HepG2 (cell line): ENCODE results near the gene SLC2A6. TPM values are rescaled to one million over a fixed set of nuclear protein-coding genes. Genes with fewer than 3 reads are reported as not detected.
A peak's percentile ranks its signal among the peaks of the same experiment; 100 is the strongest.

Experiments
- ATAC-seq: fragments of 200-7000 bp; cut with Tn5 transposase; 3 replicates; pipeline ENCODE4 v1.9.1; 2020; ENCODE audit warnings: mild to moderate bottlenecking, moderate library complexity
- BruUV-seq: library from RNA; stranded (reverse); fragments of 400-500 nt; replicated peaks from 2 replicates; lab custom pipeline; 2021; lab: Mats Ljungman, UMichigan
- CTCF ChIA-PET: fragments of 300-600 bp; formaldehyde crosslinking; extraction: SDS; loops from one replicate; lab custom pipeline; 2021; ENCODE audit warnings: low total read pairs, inconsistent platforms, low intra/inter-chr PET ratio; lab: Yijun Ruan, JAX
- POLR2A ChIA-PET: fragments of 350-600 bp; sonication (Branson Sonifier 250); formaldehyde crosslinking; loops from one replicate; lab custom pipeline; 2020; ENCODE audit warnings: antibody characterized with exemption, inconsistent platforms; lab: Yijun Ruan, JAX
- DNase-seq: peaks from one replicate; pipeline ENCODE4 v3.0.0-alpha.2; 2015; ENCODE audit warnings: low spot score
- FAIRE-seq: peaks from 3 replicates; lab custom pipeline; 2011; peaks lifted over from hg19 to GRCh38; lab: Jason Lieb, UNC
- H2AFZ ChIP-seq: one replicate; pipeline ENCODE4 v1.6.1; 2011; ENCODE audit warnings: low read length, inconsistent platforms
- H3K27ac ChIP-seq: fragments of 300-600 bp; 3 replicates; pipeline ENCODE4 v1.8.0; 2011; ENCODE audit warnings: mixed run types, mild to moderate bottlenecking, mixed read lengths, low read length, inconsistent platforms; ENCODE audit not compliant: insufficient read depth; ENCODE audit errors: extremely low read length
- H3K27me3 ChIP-seq, 2 experiments: fragments of 200-600 bp in 1 of 2; 2 replicates in 1 of 2; 3 replicates in 1 of 2; pipeline versions ENCODE4 v1.6.0 to v1.8.0; 2011; ENCODE audit warnings: low read length in 2 of 2, mild to moderate bottlenecking in 2 of 2, moderate library complexity in 2 of 2, inconsistent platforms in 1 of 2; ENCODE audit not compliant: insufficient read depth in 2 of 2, control insufficient read depth in 1 of 2
- H3K36me3 ChIP-seq, 2 experiments: fragments of 200-600 bp in 1 of 2; replicated peaks in 1 of 2; 2 replicates in 1 of 2; 3 replicates in 1 of 2; pipeline versions ENCODE4 v1.5.1 to v1.8.0; 2011; ENCODE audit warnings: low read length in 2 of 2, inconsistent platforms in 1 of 2; ENCODE audit not compliant: insufficient read depth in 2 of 2, control insufficient read depth in 1 of 2
- H3K4me1 ChIP-seq: 2 replicates; pipeline ENCODE4 v1.5.1; 2012; ENCODE audit warnings: low read length, inconsistent platforms; ENCODE audit not compliant: insufficient read depth
- H3K4me2 ChIP-seq: 2 replicates; pipeline ENCODE4 v1.6.0; 2011; ENCODE audit warnings: low read depth, low read length, inconsistent platforms
- H3K4me3 ChIP-seq, 3 experiments: fragments of 200-600 bp in 1 of 3; sonication (generic), shearing (Covaris generic) in 1 of 3; replicated peaks in 1 of 3; 2 replicates each; pipeline ENCODE4 v1.5.1; 2011 to 2016; ENCODE audit warnings: low read length in 3 of 3, inconsistent platforms in 2 of 3, low read depth in 2 of 3, mild to moderate bottlenecking in 2 of 3, control low read depth in 1 of 3, mixed read lengths in 1 of 3; ENCODE audit not compliant: insufficient read depth in 1 of 3
- H3K79me2 ChIP-seq: one replicate; pipeline ENCODE4 v1.6.1; 2011; ENCODE audit warnings: low read length, inconsistent platforms; ENCODE audit not compliant: insufficient read depth
- H3K9ac ChIP-seq: 2 replicates; pipeline ENCODE4 v1.6.0; 2011; ENCODE audit warnings: mild to moderate bottlenecking, low read depth, low read length, inconsistent platforms; ENCODE audit not compliant: insufficient read depth
- H3K9me3 ChIP-seq: 2 replicates; pipeline ENCODE4 v1.5.1; 2012; ENCODE audit warnings: mild to moderate bottlenecking, low read length
- H4K20me1 ChIP-seq: 2 replicates; pipeline ENCODE4 v1.6.0; 2011; ENCODE audit warnings: inconsistent platforms, mild to moderate bottlenecking, low read length, moderate library complexity; ENCODE audit not compliant: insufficient read depth
- AGO2 ChIP-seq: fragments of 200-400 bp; formaldehyde crosslinking; optimal IDR thresholded peaks from 2 replicates; pipeline ENCODE3; 2017; ENCODE audit warnings: mild to moderate bottlenecking, low read depth, low read length, moderate library complexity
- CTCF ChIP-seq: sonication (generic); formaldehyde crosslinking; IDR thresholded peaks from 2 replicates; pipeline ENCODE4 v1.5.0; 2020; ENCODE audit warnings: mild to moderate bottlenecking, missing genetic modification reagents, moderate library complexity
- FOXO1 ChIP-seq: sonication (generic); formaldehyde crosslinking; IDR thresholded peaks from 2 replicates; pipeline ENCODE4 v1.4.0; 2020; ENCODE audit warnings: missing genetic modification reagents
- HNRNPL ChIP-seq: fragments of 200-400 bp; formaldehyde crosslinking; IDR thresholded peaks from 2 replicates; pipeline ENCODE4 v1.6.1; 2017; ENCODE audit warnings: mild to moderate bottlenecking, low read depth, low read length
- RAD21 ChIP-seq: fragments of 450-650 bp; formaldehyde crosslinking; IDR thresholded peaks from 2 replicates; pipeline ENCODE4 v1.5.0; 2020; ENCODE audit warnings: mild to moderate bottlenecking
- RBM22 ChIP-seq: fragments of 200-400 bp; formaldehyde crosslinking; optimal IDR thresholded peaks from 2 replicates; pipeline ENCODE3; 2017; ENCODE audit warnings: mild to moderate bottlenecking, low read length, moderate library complexity
- STAG1 ChIP-seq: sonication (generic); formaldehyde crosslinking; IDR thresholded peaks from 2 replicates; pipeline ENCODE4 v1.4.0; 2020; ENCODE audit warnings: missing genetic modification reagents
- SYNCRIP ChIP-seq: fragments of 200-400 bp; formaldehyde crosslinking; IDR thresholded peaks from 2 replicates; pipeline ENCODE4 v1.6.1; 2018; ENCODE audit warnings: mild to moderate bottlenecking, low read depth, low read length; ENCODE audit not compliant: insufficient read depth
- TBX2 ChIP-seq: sonication (generic); formaldehyde crosslinking; IDR thresholded peaks from 2 replicates; pipeline ENCODE4 v1.5.0; 2020; ENCODE audit warnings: missing genetic modification reagents, mild to moderate bottlenecking, borderline replicate concordance
- TFDP1 ChIP-seq: IDR thresholded peaks from 2 replicates; pipeline ENCODE4 v1.6.1; 2016; ENCODE audit warnings: missing compliant biosample characterization, missing genetic modification reagents, borderline replicate concordance
- XRCC5 ChIP-seq: fragments of 200-400 bp; formaldehyde crosslinking; optimal IDR thresholded peaks from 2 replicates; pipeline ENCODE3; 2017; ENCODE audit warnings: mild to moderate bottlenecking, low read length
- ZNF552 ChIP-seq: sonication (generic); formaldehyde crosslinking; IDR thresholded peaks from 2 replicates; pipeline ENCODE4 v1.9.0; 2022; ENCODE audit warnings: missing genetic modification reagents, mild to moderate bottlenecking, borderline replicate concordance
- ZSCAN5A ChIP-seq: sonication (generic); formaldehyde crosslinking; IDR thresholded peaks from 2 replicates; pipeline ENCODE4 v1.8.0; 2022; ENCODE audit warnings: mild to moderate bottlenecking, missing genetic modification reagents, borderline replicate concordance
- WGBS: methylation state at CpG from one replicate; pipeline ENCODE4 v1.1.6; 2017; ENCODE audit warnings: low lambda C conversion rate; 5-methylcytosine and 5-hydroxymethylcytosine counted together
- in situ Hi-C: cut with HindIII; loops from 2 replicates; pipeline ENCODE4 v1.10.0; 2017; ENCODE audit warnings: low pct_unique_long_range_greater_than_20kb; ENCODE audit not compliant: extremely low pct_ligation_motif_present
- intact Hi-C: fragments of 100-400 bp; cut with micrococcal nuclease; formaldehyde crosslinking; loops from one replicate; pipeline ENCODE4 v1.10.0; 2022; ENCODE audit not compliant: unreplicated experiment
- polyA plus RNA-seq, 8 experiments: library from polyadenylated mRNA; depleted of rRNA in 3 of 8; stranded (reverse) in 7 of 8; unstranded in 1 of 8; fragments of >200 nt; fragmentation: Illumina TruSeq in 4 of 8; extraction: Trizol in 4 of 8; gene quantifications; 2 replicates each; pipeline versions ENCODE4 v1.2.1 to v1.2.3, GENCODE V29; 2011 to 2016; ENCODE audit warnings: low read depth in 4 of 8, missing spikeins in 1 of 8, mixed read lengths in 1 of 8; ENCODE audit not compliant: insufficient read depth in 1 of 8
- total RNA-seq, 5 experiments: library from RNA; depleted of rRNA; stranded (reverse); fragments of >200 nt; fragmentation: Illumina TruSeq; extraction: Trizol; gene quantifications; 2 replicates each; pipeline ENCODE4 v1.2.3, GENCODE V29; 2016; ENCODE audit warnings: low read depth in 1 of 5
- TF ChIP-seq, protein P1 (sequence below): IDR thresholded peaks from 2 replicates; pipeline ENCODE4 v1.6.1; 2016; ENCODE audit warnings: low read depth, missing genetic modification reagents, missing compliant biosample characterization

Gene SLC2A6
- total and polyA plus RNA-seq, 2 of the 13 experiments (the other 11 are each of a cell fraction or from before 2014, with no cell fraction given) = 4.1 to 15.0 TPM

GRCh38 chr9:133463234-133463863, 15.6 kb downstream of the SLC2A6 start:
- ChIA-PET POLR2A (interaction anchor here (1.6 to 2.2 kb wide), 2 partner anchors 15 to 88 kb away, joined by 3 to 6 read pairs; partner anchors contain the start of gene SLC2A6), CTCF (no interaction called here)
- H3K4me3 ChIP-seq = no peak overlapping the region
- no peaks in the 10 kb centered on the region; the same call in 1 of the 2 replicates for H4K20me1 ChIP-seq
- peaks cover 32% of the 10 kb centered on the region for H3K4me1 ChIP-seq
- H2AFZ ChIP-seq = no peak overlapping the region
- intact Hi-C loops = no loop called here
- H3K27me3 ChIP-seq = no peaks in the 10 kb centered on the region; a peak in 1 of 5 replicates
- BruUV-seq = no TSS peak
- no peak overlapping the region for H3K9ac ChIP-seq
- peaks cover 6 to 14% of the 10 kb centered on the region in 2 experiments; a peak in 3 of 5 replicates for H3K36me3 ChIP-seq
- H3K79me2 ChIP-seq = peaks cover 14% of the 10 kb centered on the region
- H3K27ac ChIP-seq = no peak overlapping the region
- in situ Hi-C loops = no loop called here
- 95% methylated on average over 17 of the region's 22 CpGs for WGBS
- H3K4me2 ChIP-seq = no peak overlapping the region
- no peak for FAIRE-seq
- DNase-seq = no peak
- no peaks in the 10 kb centered on the region for H3K9me3 ChIP-seq
- no peak for ATAC-seq
- TF ChIP-seq CTCF = peak; percentile 54
- TF ChIP-seq ZSCAN5A = no peak
- no peak for TF ChIP-seq RBM22
- no peak for TF ChIP-seq ZNF552
- no peak for TF ChIP-seq TFDP1 (CRISPR knock-in tag)
- TF ChIP-seq SYNCRIP = no peak
- no peak for TF ChIP-seq TBX2 (CRISPR knock-in tag)
- TF ChIP-seq STAG1 (CRISPR knock-in tag) = peak; percentile 27; the same call in 1 of the 2 replicates
- TF ChIP-seq, protein P1, sequence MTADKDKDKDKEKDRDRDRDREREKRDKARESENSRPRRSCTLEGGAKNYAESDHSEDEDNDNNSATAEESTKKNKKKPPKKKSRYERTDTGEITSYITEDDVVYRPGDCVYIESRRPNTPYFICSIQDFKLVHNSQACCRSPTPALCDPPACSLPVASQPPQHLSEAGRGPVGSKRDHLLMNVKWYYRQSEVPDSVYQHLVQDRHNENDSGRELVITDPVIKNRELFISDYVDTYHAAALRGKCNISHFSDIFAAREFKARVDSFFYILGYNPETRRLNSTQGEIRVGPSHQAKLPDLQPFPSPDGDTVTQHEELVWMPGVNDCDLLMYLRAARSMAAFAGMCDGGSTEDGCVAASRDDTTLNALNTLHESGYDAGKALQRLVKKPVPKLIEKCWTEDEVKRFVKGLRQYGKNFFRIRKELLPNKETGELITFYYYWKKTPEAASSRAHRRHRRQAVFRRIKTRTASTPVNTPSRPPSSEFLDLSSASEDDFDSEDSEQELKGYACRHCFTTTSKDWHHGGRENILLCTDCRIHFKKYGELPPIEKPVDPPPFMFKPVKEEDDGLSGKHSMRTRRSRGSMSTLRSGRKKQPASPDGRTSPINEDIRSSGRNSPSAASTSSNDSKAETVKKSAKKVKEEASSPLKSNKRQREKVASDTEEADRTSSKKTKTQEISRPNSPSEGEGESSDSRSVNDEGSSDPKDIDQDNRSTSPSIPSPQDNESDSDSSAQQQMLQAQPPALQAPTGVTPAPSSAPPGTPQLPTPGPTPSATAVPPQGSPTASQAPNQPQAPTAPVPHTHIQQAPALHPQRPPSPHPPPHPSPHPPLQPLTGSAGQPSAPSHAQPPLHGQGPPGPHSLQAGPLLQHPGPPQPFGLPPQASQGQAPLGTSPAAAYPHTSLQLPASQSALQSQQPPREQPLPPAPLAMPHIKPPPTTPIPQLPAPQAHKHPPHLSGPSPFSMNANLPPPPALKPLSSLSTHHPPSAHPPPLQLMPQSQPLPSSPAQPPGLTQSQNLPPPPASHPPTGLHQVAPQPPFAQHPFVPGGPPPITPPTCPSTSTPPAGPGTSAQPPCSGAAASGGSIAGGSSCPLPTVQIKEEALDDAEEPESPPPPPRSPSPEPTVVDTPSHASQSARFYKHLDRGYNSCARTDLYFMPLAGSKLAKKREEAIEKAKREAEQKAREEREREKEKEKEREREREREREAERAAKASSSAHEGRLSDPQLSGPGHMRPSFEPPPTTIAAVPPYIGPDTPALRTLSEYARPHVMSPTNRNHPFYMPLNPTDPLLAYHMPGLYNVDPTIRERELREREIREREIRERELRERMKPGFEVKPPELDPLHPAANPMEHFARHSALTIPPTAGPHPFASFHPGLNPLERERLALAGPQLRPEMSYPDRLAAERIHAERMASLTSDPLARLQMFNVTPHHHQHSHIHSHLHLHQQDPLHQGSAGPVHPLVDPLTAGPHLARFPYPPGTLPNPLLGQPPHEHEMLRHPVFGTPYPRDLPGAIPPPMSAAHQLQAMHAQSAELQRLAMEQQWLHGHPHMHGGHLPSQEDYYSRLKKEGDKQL (CRISPR knock-in tag) = no peak
- peak; percentile 31; the same call in 1 of the 2 replicates for TF ChIP-seq RAD21 (CRISPR knock-in tag)
- peak; percentile 23 for TF ChIP-seq XRCC5
- no peak for TF ChIP-seq FOXO1
- peak; percentile 34 for TF ChIP-seq AGO2
- TF ChIP-seq HNRNPL = peak; percentile 23; the same call in 1 of the 2 replicates
